AG09309 (cell line): ENCODE measurements around the gene PSMA7.

Experiments used
- DNase-seq: peaks from one replicate; pipeline ENCODE4 v3.0.0-alpha.2; 2010; ENCODE audit warnings: low read depth
- H3K4me3 ChIP-seq: 2 replicates; pipeline ENCODE4 v1.5.1; 2011; ENCODE audit warnings: mild to moderate bottlenecking, low read depth, low read length, moderate library complexity; ENCODE audit not compliant: control insufficient read depth
- CTCF ChIP-seq: IDR thresholded peaks from 2 replicates; pipeline ENCODE4 v1.5.1; 2011; ENCODE audit warnings: mild to moderate bottlenecking, low read depth, low read length, inconsistent platforms; ENCODE audit not compliant: insufficient read depth, control insufficient read depth; ENCODE audit errors: missing control alignments

Gene PSMA7

GRCh38 chr20:62164879-62165761 is 21.9 kb upstream of the PSMA7 start:
- no peak for DNase-seq
- no peak overlapping the region for H3K4me3 ChIP-seq
- no peak for TF ChIP-seq CTCF

GRCh38 chr20:62163986-62164762 is 21.0 kb upstream of the PSMA7 start:
- no peak for DNase-seq
- TF ChIP-seq CTCF, result no peak
- H3K4me3 ChIP-seq, result no peak overlapping the region

GRCh38 chr20:62163485-62163865 is 20.3 kb upstream of the PSMA7 start:
- no peak overlapping the region for H3K4me3 ChIP-seq
- TF ChIP-seq CTCF, result no peak
- DNase-seq, result no peak

GRCh38 chr20:62162765-62163484 is 19.7 kb upstream of the PSMA7 start:
- no peak overlapping the region for H3K4me3 ChIP-seq
- TF ChIP-seq CTCF, result no peak
- DNase-seq, result no peak

GRCh38 chr20:62161347-62161746 is 18.2 kb upstream of the PSMA7 start:
- TF ChIP-seq CTCF, result no peak
- H3K4me3 ChIP-seq, result no peak overlapping the region
- no peak for DNase-seq

GRCh38 chr20:62160876-62161275 is 17.7 kb upstream of the PSMA7 start:
- no peak for DNase-seq
- TF ChIP-seq CTCF, result no peak

More at GRCh38 chr20:62160876-62161275, 17.7 kb upstream of the PSMA7 start:
- no peak overlapping the region for H3K4me3 ChIP-seq
